Activated naive CD8-positive, alpha-beta T cell treated with anti-CD3 and anti-CD28 coated beads, Interleukin-2, amount 50 U/mL, for 24 hours (primary cell): ENCODE results near the gene RNF220.
"Not testable (repeated sequence)": the region's sequence is repeated elsewhere in the genome, so short reads cannot be mapped to it uniquely, and the experiment has no call there.

Experiments
- ATAC-seq: fragments of 150-1000 bp; cut with Tn5 transposase; one replicate; pipeline ENCODE4 v1.10.0; 2021
- DNase-seq: peaks from one replicate; pipeline ENCODE4 v3.0.0; 2021
- H3K27ac Mint-ChIP-seq: one replicate; pipeline ENCODE4 v1.8.0; 2021; ENCODE audit warnings: mild to moderate bottlenecking, mixed read lengths
- H3K27me3 Mint-ChIP-seq: one replicate; pipeline ENCODE4 v1.8.0; 2021; ENCODE audit warnings: mixed read lengths
- H3K36me3 Mint-ChIP-seq: one replicate; pipeline ENCODE4 v1.8.0; 2021; ENCODE audit warnings: low read depth, mixed read lengths
- H3K4me1 Mint-ChIP-seq: one replicate; pipeline ENCODE4 v1.8.0; 2021; ENCODE audit warnings: mixed read lengths
- H3K4me3 Mint-ChIP-seq: one replicate; pipeline ENCODE4 v1.8.0; 2021; ENCODE audit warnings: mild to moderate bottlenecking, moderate library complexity, mixed read lengths
- H3K9me3 Mint-ChIP-seq: one replicate; pipeline ENCODE4 v1.8.0; 2021; ENCODE audit warnings: mixed read lengths

RNF220 gene

DNA sequence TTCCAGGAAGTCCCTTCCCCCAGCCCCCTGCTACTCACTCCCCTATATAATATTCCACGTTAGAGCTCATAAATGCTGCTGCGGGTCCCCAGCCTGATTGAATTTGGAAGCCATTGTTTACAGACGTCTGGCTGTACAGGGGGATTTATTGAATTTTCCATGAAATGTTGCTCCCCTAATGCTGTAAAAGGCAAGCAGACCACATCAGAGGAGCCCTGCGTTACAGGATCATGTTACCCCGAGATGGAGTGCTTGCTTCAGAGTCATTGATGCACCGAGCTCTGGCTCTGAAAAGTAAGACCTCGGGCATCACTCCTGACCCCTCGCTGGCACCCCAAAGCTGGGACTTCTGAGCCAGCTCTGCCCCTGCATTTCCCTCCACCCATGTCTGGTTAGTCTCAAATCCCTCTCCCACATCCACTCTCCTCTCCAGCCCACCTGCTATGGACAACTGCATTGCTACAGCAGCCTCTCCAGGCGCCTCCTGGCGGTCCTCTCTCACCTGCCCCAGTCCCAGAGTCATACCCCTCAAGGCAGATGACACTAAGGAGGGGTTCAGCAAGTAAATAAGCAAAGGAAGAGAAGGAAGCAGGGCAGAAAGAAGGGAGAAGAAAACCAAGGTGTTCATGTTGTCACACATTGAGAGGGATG lies 141.5 kb downstream of the RNF220 start:
- ATAC-seq = no peak
- DNase-seq = no peak
- Mint-ChIP-seq H3K36me3 (no peaks in the 10 kb centered on the region), H3K4me1 (no peaks in the 10 kb centered on the region), H3K9me3 (no peaks in the 10 kb centered on the region), H3K4me3 (no peak overlapping the region), H3K27ac (no peak overlapping the region), H3K27me3 (peaks cover 10% of the 10 kb centered on the region)

DNA sequence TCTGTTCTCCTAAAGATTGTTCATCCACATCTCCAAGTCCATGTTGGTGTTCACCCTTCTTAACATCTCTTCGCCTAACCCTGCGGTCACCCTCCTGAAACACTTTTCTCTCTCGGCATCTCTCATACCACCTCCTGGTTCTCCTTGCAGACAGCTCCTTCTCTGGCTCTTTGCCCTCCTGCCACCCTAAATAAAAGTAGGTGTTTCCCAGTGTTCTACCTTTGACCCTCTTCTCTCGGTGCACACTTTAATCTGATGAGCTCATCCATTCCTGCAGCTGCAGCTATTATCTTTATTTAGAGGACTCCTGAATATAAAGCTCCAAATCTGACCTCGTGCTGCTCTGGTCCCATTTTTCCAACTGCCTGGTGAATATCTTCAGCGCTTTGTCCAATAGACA lies 142.3 kb downstream of the RNF220 start:
- Mint-ChIP-seq H3K4me1 (no peaks in the 10 kb centered on the region), H3K27ac (no peak overlapping the region), H3K4me3 (no peak overlapping the region), H3K36me3 (no peaks in the 10 kb centered on the region), H3K9me3 (no peaks in the 10 kb centered on the region), H3K27me3 (peaks cover 10% of the 10 kb centered on the region)
- DNase-seq (no peak), ATAC-seq (no peak)

DNA sequence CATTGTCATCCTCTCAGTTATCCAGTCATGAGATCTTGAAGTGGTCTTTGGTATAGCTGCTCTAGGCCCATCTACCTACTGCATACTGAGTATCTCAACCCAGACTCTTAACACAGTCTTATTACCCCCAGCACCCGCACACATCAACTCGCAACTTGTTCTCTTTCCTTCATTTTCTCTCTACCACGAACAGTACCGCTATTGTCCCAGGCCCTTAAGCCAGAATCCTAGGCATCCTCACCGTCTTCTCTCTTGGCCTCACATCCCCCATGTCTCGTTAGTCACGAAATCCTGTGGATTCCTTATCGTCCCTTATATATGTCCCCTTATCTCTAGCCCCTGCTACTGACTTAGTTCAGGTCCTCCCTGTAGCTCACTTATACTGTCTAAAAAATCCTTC lies 142.8 kb downstream of the RNF220 start:
- H3K27ac Mint-ChIP-seq = no peak overlapping the region
- H3K27me3 Mint-ChIP-seq = peaks cover 10% of the 10 kb centered on the region
- H3K36me3 Mint-ChIP-seq = no peaks in the 10 kb centered on the region
- ATAC-seq (no peak), DNase-seq (no peak)
- H3K4me1 Mint-ChIP-seq = no peaks in the 10 kb centered on the region
- H3K4me3 Mint-ChIP-seq = no peak overlapping the region
- H3K9me3 Mint-ChIP-seq = no peaks in the 10 kb centered on the region

DNA sequence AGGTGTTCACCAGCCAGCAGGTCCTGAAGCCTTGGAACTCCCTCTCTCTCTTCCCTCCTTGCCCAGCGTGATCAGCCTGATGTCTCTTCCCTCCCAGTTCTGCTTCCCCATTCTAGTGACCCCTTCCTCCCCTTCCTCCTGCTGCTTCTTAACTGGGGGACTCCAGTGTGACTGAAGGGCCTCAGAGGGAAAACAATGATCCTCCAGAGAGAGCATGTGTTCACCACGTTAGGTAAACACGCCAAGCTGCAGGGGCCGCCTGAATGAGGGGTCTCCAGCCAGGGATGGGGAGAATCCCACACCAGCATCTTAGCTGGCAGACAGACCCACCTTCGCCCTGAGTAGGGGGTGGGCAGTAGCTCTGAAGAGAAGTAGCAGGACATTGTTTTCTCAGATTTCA lies 144.5 kb downstream of the RNF220 start:
- ATAC-seq = no peak
- no peak for DNase-seq

DNA sequence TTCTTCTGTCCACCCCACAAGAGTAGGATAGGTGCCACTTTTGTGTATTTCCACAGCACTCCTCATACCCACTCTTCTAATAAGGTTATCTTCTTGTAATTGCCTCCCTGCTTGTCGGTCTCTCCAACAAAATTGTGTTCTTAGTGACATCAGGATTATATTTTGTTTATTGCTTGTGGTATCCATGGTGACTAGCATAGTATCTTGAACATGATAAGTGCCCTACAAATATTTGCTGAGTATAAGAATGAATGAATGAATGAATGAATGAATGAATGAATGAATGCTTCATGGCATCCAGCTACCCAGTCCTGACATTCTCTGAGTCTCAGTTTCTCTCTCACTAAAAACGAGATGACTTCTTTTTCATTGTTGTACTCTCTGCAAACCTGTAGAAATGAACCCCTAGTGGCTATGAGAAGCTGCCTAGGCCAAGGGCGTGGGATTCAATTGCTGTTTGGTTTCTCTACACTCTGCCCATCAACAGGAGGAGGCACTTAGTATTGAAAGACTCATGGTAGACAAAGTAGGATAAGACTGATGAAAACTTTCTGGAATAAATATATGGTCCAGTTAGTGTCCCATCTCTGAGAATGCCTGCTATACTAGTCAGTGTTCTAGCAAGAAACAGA lies 148.2 kb downstream of the RNF220 start:
- Mint-ChIP-seq H3K4me3 (no peak overlapping the region), H3K27ac (no peak overlapping the region), H3K36me3 (no peaks in the 10 kb centered on the region), H3K4me1 (no peaks in the 10 kb centered on the region), H3K27me3 (peaks cover 3% of the 10 kb centered on the region), H3K9me3 (no peaks in the 10 kb centered on the region)
- DNase-seq (no peak), ATAC-seq (no peak)

More for the DNA sequence above, 144.5 kb downstream of the RNF220 start:
- no peak overlapping the region for H3K27ac Mint-ChIP-seq
- H3K9me3 Mint-ChIP-seq = no peaks in the 10 kb centered on the region
- peaks cover 6% of the 10 kb centered on the region for H3K27me3 Mint-ChIP-seq
- no peak overlapping the region for H3K4me3 Mint-ChIP-seq
- no peaks in the 10 kb centered on the region for H3K4me1 Mint-ChIP-seq
- H3K36me3 Mint-ChIP-seq = no peaks in the 10 kb centered on the region

DNA sequence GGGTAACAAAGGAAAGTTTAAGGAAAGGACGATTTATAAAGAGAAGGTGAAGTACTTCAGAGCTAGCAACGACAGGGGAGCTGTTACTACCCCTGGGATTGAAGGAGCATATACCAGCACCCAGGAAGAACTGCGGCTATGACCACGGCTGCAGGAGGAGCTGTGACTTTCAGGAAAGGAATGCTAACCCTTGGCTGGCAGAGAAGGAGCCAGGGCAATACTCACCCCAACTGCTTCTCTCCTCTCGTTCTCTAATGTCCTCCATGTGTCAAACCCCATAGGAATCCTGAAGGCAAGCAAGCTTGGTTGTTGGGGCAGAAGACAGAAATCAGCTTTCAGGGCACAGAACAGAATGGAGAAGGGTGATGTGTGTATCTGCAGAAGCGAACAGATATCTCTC lies 148.7 kb downstream of the RNF220 start:
- H3K9me3 Mint-ChIP-seq = no peaks in the 10 kb centered on the region
- peaks cover 3% of the 10 kb centered on the region for H3K27me3 Mint-ChIP-seq
- H3K4me1 Mint-ChIP-seq = no peaks in the 10 kb centered on the region
- H3K4me3 Mint-ChIP-seq = no peak overlapping the region
- ATAC-seq (no peak), DNase-seq (no peak)
- no peak overlapping the region for H3K27ac Mint-ChIP-seq
- no peaks in the 10 kb centered on the region for H3K36me3 Mint-ChIP-seq

DNA sequence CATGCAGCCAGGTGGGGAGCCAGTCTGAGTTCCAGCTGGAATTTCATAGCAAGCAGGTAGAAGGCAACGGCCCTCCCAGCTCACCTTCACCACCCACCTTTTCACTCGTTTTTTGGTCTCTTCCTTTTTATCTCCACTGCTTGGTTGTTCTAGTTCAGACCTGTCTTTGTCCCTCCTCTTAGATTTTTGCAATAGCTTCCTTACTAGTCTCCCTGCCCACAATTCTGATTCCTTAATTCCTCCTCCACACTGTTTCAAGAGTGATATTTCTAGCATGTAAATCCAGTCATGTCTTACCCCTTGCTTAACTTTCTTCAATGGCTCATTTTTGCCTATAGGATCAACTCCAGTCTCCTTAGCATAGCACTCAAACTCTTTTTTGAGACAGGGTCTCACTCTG lies 149.7 kb downstream of the RNF220 start:
- DNase-seq (no peak), ATAC-seq (no peak)
- Mint-ChIP-seq H3K36me3 (no peaks in the 10 kb centered on the region), H3K4me3 (no peak overlapping the region), H3K27ac (no peak overlapping the region), H3K4me1 (no peaks in the 10 kb centered on the region), H3K27me3 (peaks cover 3% of the 10 kb centered on the region), H3K9me3 (no peaks in the 10 kb centered on the region)

DNA sequence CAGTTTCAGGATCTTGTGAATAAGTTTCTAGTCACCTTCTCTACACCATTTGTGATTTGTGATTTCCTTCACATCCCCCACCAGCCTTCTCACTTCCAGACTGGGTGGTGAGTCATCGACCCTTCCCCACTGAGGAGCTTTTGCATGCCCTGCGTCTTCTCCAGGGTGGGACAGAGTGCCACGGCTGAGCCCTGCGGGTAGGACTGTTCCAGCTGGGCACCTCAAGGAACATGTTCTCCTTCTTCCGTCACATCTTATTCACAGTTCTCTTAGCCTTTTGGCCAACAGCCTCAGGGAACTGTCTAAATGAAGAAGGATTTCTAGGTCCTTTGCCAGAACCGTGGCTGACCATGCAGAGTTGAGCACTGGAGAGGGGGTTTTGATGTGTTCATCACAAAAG lies 152.7 kb downstream of the RNF220 start:
- H3K36me3 Mint-ChIP-seq = no peaks in the 10 kb centered on the region
- peaks cover 3% of the 10 kb centered on the region for H3K4me1 Mint-ChIP-seq
- no peak for DNase-seq
- no peak for ATAC-seq
- no peak overlapping the region for H3K4me3 Mint-ChIP-seq
- H3K9me3 Mint-ChIP-seq = no peaks in the 10 kb centered on the region
- H3K27ac Mint-ChIP-seq = no peak overlapping the region
- H3K27me3 Mint-ChIP-seq = peaks cover 3% of the 10 kb centered on the region

DNA sequence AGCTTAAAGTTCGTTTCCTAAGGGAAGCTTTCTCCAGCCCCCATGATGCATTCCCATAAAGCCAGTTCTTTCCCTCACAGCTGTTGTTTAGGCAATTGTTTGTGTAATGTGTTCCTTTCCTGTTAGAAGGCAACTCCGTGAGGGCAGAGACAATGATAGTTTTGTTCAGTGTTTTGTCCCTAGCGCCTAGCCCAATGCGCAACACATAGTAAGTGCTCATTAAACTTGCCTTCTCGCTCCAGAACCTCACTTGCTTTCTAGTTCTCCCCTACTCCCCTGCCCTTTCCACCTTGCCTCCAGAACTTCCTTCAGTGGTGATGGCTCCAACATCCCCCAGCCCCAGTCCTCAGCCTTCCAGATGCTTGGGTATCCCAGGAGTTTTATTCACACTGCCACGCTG lies 153.8 kb downstream of the RNF220 start:
- no peak for DNase-seq

DNA sequence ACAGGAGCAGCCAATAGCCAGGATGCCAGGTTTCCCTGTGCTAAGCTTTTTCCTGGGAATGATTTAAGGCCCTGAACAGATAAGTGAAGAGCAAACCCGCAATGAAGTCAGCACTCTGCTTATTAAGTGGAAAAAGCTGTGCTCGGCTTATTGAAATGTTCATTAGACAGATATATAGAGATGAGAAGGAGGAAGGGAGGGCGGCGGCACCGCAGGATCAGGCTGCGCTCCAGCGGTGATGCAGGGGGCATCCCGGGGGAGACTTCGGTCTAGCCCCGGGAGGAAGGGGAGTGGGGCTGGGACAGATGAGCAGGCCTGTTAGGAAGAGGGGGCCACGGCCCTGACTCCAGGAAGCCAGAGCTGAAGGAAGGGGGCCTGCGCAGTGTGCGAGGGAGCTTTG lies 154.3 kb downstream of the RNF220 start:
- Mint-ChIP-seq H3K36me3 (no peaks in the 10 kb centered on the region), H3K27ac (no peak overlapping the region), H3K4me3 (no peak overlapping the region), H3K4me1 (peaks cover 3% of the 10 kb centered on the region), H3K27me3 (peaks cover 3% of the 10 kb centered on the region), H3K9me3 (no peaks in the 10 kb centered on the region)
- DNase-seq (no peak), ATAC-seq (no peak)

More for the DNA sequence above, 153.8 kb downstream of the RNF220 start:
- H3K9me3 Mint-ChIP-seq = no peaks in the 10 kb centered on the region
- H3K4me1 Mint-ChIP-seq = peaks cover 3% of the 10 kb centered on the region
- no peak for ATAC-seq
- no peaks in the 10 kb centered on the region for H3K36me3 Mint-ChIP-seq
- peaks cover 3% of the 10 kb centered on the region for H3K27me3 Mint-ChIP-seq
- no peak overlapping the region for H3K4me3 Mint-ChIP-seq
- no peak overlapping the region for H3K27ac Mint-ChIP-seq

DNA sequence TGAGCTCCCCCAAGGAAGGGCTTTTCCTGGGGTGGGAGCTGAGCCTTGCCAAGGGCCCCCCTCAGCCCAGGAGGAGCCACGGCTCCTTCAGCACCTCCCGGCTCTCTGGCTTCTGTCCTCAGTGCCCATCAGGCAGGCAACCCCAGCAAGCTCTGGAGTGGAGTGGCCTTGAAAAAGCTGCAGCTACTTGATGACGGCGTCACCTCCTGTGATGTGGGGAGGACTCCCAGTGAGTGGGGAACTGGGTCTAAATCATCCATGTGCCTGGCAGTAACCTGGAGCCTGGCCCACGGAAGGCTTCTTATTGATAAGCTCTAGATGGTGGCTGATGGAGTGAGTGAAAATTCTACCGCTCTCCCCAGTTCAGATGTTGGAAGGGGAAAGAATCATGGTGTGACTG lies 154.9 kb downstream of the RNF220 start:
- Mint-ChIP-seq H3K4me1 (peaks cover 3% of the 10 kb centered on the region), H3K9me3 (no peaks in the 10 kb centered on the region), H3K27me3 (peaks cover 5% of the 10 kb centered on the region), H3K36me3 (no peaks in the 10 kb centered on the region), H3K27ac (no peak overlapping the region), H3K4me3 (no peak overlapping the region)
- ATAC-seq = no peak
- DNase-seq = no peak

DNA sequence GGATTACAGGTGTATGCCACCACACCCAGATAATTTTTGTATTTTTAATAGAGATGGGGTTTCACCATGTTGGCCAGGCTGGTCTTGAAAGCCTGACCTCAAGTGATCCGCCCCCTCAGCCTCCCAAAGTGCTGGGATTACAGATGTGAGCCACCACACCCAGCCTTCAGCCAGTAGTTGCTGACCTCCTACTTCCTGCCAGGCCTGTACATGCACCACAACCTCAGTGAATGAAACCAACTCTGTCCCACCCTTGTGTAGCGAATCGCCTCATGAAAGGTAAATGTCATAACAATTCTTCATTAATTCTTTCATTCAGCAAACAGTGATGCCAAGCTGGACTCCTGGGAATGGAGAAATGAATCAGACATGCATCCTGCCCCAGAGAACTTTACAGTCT lies 155.6 kb downstream of the RNF220 start:
- ATAC-seq, H3K27me3 Mint-ChIP-seq, H3K9me3 Mint-ChIP-seq, H3K27ac Mint-ChIP-seq, H3K36me3 Mint-ChIP-seq, H3K4me3 Mint-ChIP-seq, DNase-seq, H3K4me1 Mint-ChIP-seq: not testable (repeated sequence)

DNA sequence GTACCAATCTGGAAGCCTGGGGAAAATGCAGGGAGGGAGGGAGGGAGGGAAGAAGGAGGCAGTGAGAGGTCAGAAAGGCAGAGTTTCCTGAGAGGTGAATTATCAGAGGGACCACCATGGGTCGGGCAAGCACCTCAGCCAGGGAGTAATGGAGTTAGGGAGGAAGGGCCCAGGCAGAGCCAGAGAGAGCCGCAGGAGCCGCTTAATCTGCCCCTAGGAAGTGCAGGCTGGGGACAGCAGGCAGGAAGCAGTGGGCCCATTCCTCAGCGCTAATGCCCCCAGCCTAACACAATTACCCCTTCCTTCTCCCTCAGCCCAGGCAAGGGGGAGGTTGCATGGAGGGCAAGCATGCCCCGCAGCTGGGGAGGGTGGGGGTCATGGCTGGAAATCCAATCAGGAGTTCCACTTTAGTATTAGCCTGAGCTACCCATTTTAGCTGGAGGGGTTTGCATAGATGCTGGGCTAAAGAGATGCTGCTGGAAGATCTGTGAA lies 160.2 kb downstream of the RNF220 start:
- Mint-ChIP-seq H3K36me3 (no peaks in the 10 kb centered on the region), H3K4me3 (no peak overlapping the region), H3K9me3 (no peaks in the 10 kb centered on the region), H3K4me1 (peaks cover 3% of the 10 kb centered on the region), H3K27ac (no peak overlapping the region), H3K27me3 (peaks cover 5% of the 10 kb centered on the region)
- no peak for DNase-seq
- ATAC-seq = no peak

DNA sequence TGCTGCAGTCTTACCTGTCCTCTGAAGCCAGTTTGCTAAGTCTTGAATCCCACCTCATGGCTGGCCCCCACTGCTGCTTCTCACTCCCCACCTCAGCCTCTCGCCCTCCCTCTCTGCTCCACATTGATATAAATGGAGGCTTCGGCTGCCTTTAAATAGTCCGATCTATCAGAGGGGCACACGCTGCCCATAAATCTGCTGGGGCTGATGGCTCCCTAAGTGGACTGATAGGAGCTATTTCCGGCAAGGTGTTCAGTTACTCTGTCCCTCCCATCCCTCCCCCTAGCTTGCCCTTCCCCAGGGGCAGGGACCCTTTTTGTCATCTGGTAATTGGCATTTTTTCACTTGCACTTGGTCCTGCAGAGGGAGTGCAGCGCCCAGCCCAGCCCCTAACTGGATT lies 160.8 kb downstream of the RNF220 start:
- DNase-seq (no peak), ATAC-seq (no peak)
- H3K36me3 Mint-ChIP-seq = no peaks in the 10 kb centered on the region
- no peak overlapping the region for H3K27ac Mint-ChIP-seq
- H3K27me3 Mint-ChIP-seq = peaks cover 5% of the 10 kb centered on the region
- H3K9me3 Mint-ChIP-seq = no peaks in the 10 kb centered on the region
- peaks cover 2% of the 10 kb centered on the region for H3K4me1 Mint-ChIP-seq
- no peak overlapping the region for H3K4me3 Mint-ChIP-seq

DNA sequence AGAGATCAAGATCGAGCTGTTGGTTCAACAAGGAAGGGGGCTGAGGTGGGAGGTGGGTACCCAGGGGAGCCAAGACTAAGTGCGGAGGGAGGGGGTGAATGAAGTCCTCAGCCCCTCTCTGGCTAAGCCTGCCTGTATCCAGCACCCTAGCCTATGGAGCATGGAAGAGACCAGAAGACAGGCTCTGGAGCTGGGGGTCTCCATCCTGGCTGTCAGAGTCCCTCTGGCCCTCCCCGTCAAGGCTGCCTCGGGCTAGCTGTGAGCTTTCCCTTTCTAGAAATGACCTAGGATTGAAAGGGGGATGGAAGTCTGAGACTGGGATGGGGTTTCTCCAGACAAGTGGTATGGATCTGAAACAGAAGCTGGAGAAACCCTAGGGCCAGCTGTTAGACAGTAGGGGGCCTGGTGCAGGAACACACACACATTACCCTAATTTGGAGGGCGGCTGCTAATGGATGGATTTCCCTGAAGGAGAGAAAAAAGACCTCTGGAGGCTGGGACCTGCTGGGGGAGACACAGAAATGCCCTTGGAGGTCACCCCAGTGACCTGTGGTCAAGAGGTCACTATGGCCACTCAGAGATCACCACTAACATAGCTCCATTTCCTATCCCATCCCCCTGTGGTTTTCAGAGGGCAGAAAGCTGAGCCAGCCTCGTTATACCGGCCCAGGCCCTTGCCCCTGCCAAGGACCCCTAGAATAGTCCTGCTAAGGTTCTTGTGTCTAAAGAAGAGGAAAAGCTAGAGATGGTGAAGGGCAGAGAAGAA lies 161.4 kb downstream of the RNF220 start:
- no peak for ATAC-seq
- no peak overlapping the region for H3K27ac Mint-ChIP-seq
- no peaks in the 10 kb centered on the region for H3K4me1 Mint-ChIP-seq
- no peaks in the 10 kb centered on the region for H3K9me3 Mint-ChIP-seq
- no peak for DNase-seq
- peaks cover 5% of the 10 kb centered on the region for H3K27me3 Mint-ChIP-seq
- no peaks in the 10 kb centered on the region for H3K36me3 Mint-ChIP-seq
- no peak overlapping the region for H3K4me3 Mint-ChIP-seq
